H1 (cell line): ENCODE results near the gene NAT10. TPM values are rescaled to one million over a fixed set of nuclear protein-coding genes. Genes with fewer than 3 reads are reported as not detected.

Experiments used
- ASH2L ChIP-seq: fragments of 200-600, 300-600 bp; sonication (generic); IDR thresholded peaks from one replicate; pipeline ENCODE4 v1.7.1; 2017; ENCODE audit warnings: low read length
- ATF2 ChIP-seq: IDR thresholded peaks from 2 replicates; pipeline ENCODE4 v1.6.1; 2012; ENCODE audit warnings: low read length, inconsistent platforms
- CHD2 ChIP-seq: IDR thresholded peaks from 2 replicates; pipeline ENCODE4 v1.6.1; 2012; ENCODE audit warnings: low read length, improper control_type of control experiment
- CTBP2 ChIP-seq: IDR thresholded peaks from 2 replicates; pipeline ENCODE4 v1.7.0; 2011; ENCODE audit warnings: borderline replicate concordance, mild to moderate bottlenecking, moderate library complexity, mixed read lengths, low read length; ENCODE audit not compliant: insufficient read depth, insufficient read length
- EZH2 ChIP-seq: fragments of 200-600 bp; sonication (generic); IDR thresholded peaks from 2 replicates; pipeline ENCODE4 v1.7.1; 2012; ENCODE audit warnings: low read depth, mild to moderate bottlenecking, moderate library complexity, low read length, inconsistent platforms; ENCODE audit not compliant: severe bottlenecking
- HDAC2 ChIP-seq, 2 experiments: fragments of 300-600 bp in 1 of 2; sonication (generic) in 1 of 2; IDR thresholded peaks; 2 replicates each; pipeline ENCODE4 v1.6.1; 2011 to 2012; ENCODE audit warnings: low read depth in 2 of 2, low read length in 2 of 2, mild to moderate bottlenecking in 2 of 2, moderate library complexity in 2 of 2, borderline replicate concordance in 1 of 2, inconsistent platforms in 1 of 2
- NANOG ChIP-seq: IDR thresholded peaks from 2 replicates; pipeline ENCODE4 v1.6.1; 2011; ENCODE audit warnings: low read length, low read depth, mild to moderate bottlenecking, inconsistent platforms; ENCODE audit not compliant: insufficient read depth, poor library complexity, severe bottlenecking
- POLR2A ChIP-seq, 2 experiments: IDR thresholded peaks; 1 replicate in 1 of 2; 2 replicates in 1 of 2; pipeline ENCODE4 v1.6.1; 2011; ENCODE audit warnings: low read depth in 2 of 2, low read length in 2 of 2, mild to moderate bottlenecking in 2 of 2; ENCODE audit errors: control extremely low read depth in 1 of 2
- TBP ChIP-seq: IDR thresholded peaks from 2 replicates; pipeline ENCODE4 v1.6.1; 2011; ENCODE audit warnings: low read depth, low read length, improper control_type of control experiment
- polyA plus RNA-seq, 7 experiments: library from polyadenylated mRNA; depleted of rRNA in 3 of 7; stranded (reverse) in 5 of 7; unstranded in 2 of 7; fragments of >200 nt in 5 of 7; fragments of 200-250 nt in 2 of 7; gene quantifications; 1 replicate in 5 of 7; 2 replicates in 1 of 7; 4 replicates in 1 of 7; pipeline versions ENCODE4 v1.2.1 to v1.2.3, GENCODE V29; 2011 to 2013; ENCODE audit warnings: missing spikeins in 2 of 7, mixed read lengths in 2 of 7
- total RNA-seq: library from RNA; stranded (reverse); fragmentation: NEBNext Ultra II Directional; extraction: Animal tissue kit (Norgen Biotek cat#: 25700); gene quantifications from 2 replicates; pipeline ENCODE4 v1.2.1, GENCODE V29; 2021

NAT10 gene
- total and polyA plus RNA-seq, 2 of the 8 experiments (the other 6 are each of a cell fraction or from before 2014, with no cell fraction given): 66.3 to 89.6 TPM

DNA sequence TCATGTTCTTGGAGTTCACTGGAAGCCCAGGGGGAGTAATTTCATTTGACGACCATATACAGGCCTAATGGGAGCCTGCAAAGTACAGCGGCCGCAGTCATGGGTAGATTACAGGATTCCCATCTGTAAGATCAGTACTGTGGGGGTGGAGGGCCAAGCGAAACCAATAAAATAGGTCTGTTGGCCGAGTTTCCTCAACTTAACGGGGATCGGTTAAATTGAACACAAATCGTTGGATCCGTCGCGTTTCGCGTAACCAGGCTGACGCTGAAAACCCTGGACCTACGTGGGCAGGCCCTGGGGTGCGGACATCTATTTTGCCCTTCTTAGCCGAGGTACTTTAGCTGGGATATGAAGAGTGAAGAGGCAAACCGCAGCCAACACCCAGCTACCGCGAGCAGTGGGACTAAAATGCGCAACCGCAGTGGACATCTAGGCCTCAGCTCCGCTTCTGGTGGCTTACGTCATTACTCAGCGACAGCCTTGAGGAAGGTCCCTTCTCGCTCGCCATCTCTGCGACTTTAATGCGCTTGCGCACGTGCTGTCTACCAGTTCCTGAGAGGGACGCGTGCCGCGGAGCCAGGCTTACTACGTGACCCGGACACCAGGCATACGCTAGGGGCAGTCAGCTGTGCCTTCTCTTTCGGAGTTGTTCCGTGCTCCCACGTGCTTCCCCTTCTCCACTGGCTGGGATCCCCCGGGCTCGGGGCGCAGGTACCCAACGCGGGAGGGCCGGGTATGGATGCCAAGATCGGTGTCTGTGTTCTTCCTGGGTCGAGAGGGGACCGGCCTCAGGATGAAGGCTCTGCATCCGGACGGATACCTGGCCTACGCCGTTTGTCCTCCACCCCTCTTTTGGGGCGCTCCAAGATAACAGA, at the start of gene NAT10 (continued):
- TF ChIP-seq POLR2A (IDR thresholded peaks at IDR 0.05; ENCODE audit: control extremely low read depth in 1 of 2, low read depth in 2 of 2, low read length in 2 of 2): peak; percentile 99 to 100
- TF ChIP-seq ASH2L: peak; percentile 69
- TF ChIP-seq CTBP2: no peak
- TF ChIP-seq CHD2: peak; percentile 83; the same call in 1 of the 2 replicates
- no peak for TF ChIP-seq EZH2
- peak; percentile 94 for TF ChIP-seq TBP
- TF ChIP-seq HDAC2 (IDR thresholded peaks at IDR 0.05; ENCODE audit: borderline replicate concordance in 1 of 2, low read depth in 2 of 2, low read length in 2 of 2): peak in 1 of 2 experiments; percentile 94; a peak in 2 of 4 replicates
- no peak for TF ChIP-seq NANOG
- TF ChIP-seq ATF2: peak; percentile 79; the same call in 1 of the 2 replicates
